Common myeloid progenitor, CD34-positive (primary cell): ENCODE results near the gene DHX32.
"Not testable (repeated sequence)": the region's sequence is repeated elsewhere in the genome, so short reads cannot be mapped to it uniquely, and the experiment has no call there.

Source experiments
- CTCF ChIA-PET: fragments of 350-600 bp; sonication (Branson Sonifier 250); formaldehyde crosslinking; loops from one replicate; lab custom pipeline; 2021; ENCODE audit warnings: antibody characterized with exemption; lab: Charles Lee
- POLR2A ChIA-PET: fragments of 350-600 bp; sonication (Branson Sonifier 250); formaldehyde crosslinking; loops from one replicate; lab custom pipeline; 2021; ENCODE audit warnings: antibody characterized with exemption; lab: Charles Lee
- DNase-seq, 3 donors: peaks; one replicate each; pipeline versions ENCODE4 v3.0.0 to v3.0.0-alpha.2; 2013
- H3K27ac ChIP-seq, 2 experiments: 1 replicate in 1 of 2; 2 replicates in 1 of 2; pipeline ENCODE4 v1.7.0; 2013; ENCODE audit warnings: inconsistent platforms in 2 of 2, low read length in 2 of 2, mild to moderate bottlenecking in 2 of 2, low read depth in 1 of 2, moderate library complexity in 1 of 2; ENCODE audit not compliant: severe bottlenecking in 2 of 2, insufficient read depth in 1 of 2, poor library complexity in 1 of 2
- H3K27me3 ChIP-seq, 5 experiments: replicated peaks in 2 of 5; 1 replicate in 3 of 5; 2 replicates in 2 of 5; pipeline versions ENCODE4 v1.6.1 to v1.7.0; 2013; ENCODE audit warnings: low read length in 4 of 5, mild to moderate bottlenecking in 2 of 5, moderate library complexity in 2 of 5, inconsistent platforms in 1 of 5; ENCODE audit not compliant: insufficient read depth in 5 of 5, control insufficient read depth in 4 of 5
- H3K36me3 ChIP-seq, 4 experiments: 1 replicate in 2 of 4; 2 replicates in 2 of 4; pipeline versions ENCODE4 v1.6.1 to v1.7.0; 2013; ENCODE audit warnings: low read length in 3 of 4, control low read depth in 1 of 4, mild to moderate bottlenecking in 1 of 4; ENCODE audit not compliant: control insufficient read depth in 4 of 4, insufficient read depth in 4 of 4
- H3K4me1 ChIP-seq, 4 experiments: 1 replicate in 3 of 4; 2 replicates in 1 of 4; pipeline versions ENCODE4 v1.6.1 to v1.7.1; 2013; ENCODE audit warnings: low read length in 3 of 4, mild to moderate bottlenecking in 3 of 4, control low read depth in 1 of 4, inconsistent platforms in 1 of 4, moderate library complexity in 1 of 4; ENCODE audit not compliant: control insufficient read depth in 4 of 4, insufficient read depth in 4 of 4; ENCODE audit errors: control extremely low read depth in 1 of 4
- H3K4me3 ChIP-seq, 7 experiments: 1 replicate in 4 of 7; 2 replicates in 3 of 7; pipeline versions ENCODE4 v1.5.1 to v1.7.0; 2013; ENCODE audit warnings: mild to moderate bottlenecking in 7 of 7, low read length in 6 of 7, moderate library complexity in 6 of 7, inconsistent platforms in 2 of 7, low read depth in 2 of 7, control low read depth in 1 of 7; ENCODE audit not compliant: insufficient read depth in 4 of 7, control insufficient read depth in 1 of 7; ENCODE audit errors: extremely low read depth in 1 of 7
- H3K9me3 ChIP-seq, 5 experiments: 1 replicate in 4 of 5; 2 replicates in 1 of 5; pipeline versions ENCODE4 v1.6.1 to v1.7.1; 2013; ENCODE audit warnings: low read length in 4 of 5, mild to moderate bottlenecking in 2 of 5, inconsistent platforms in 1 of 5, low read depth in 1 of 5, moderate library complexity in 1 of 5; ENCODE audit not compliant: control insufficient read depth in 4 of 5, insufficient read depth in 2 of 5; ENCODE audit errors: control extremely low read depth in 1 of 5
- WGBS: methylation state at CpG from one replicate; pipeline ENCODE4 v1.1.5; 2013; ENCODE audit not compliant: insufficient coverage; 5-methylcytosine and 5-hydroxymethylcytosine counted together

The DHX32 gene

GRCh38 chr10:125907598-125907997 is 26.5 kb upstream of the DHX32 start:
- H3K27ac ChIP-seq, H3K36me3 ChIP-seq, H3K4me3 ChIP-seq, H3K9me3 ChIP-seq, H3K4me1 ChIP-seq, POLR2A ChIA-PET, H3K27me3 ChIP-seq: not testable (repeated sequence)
- CTCF ChIA-PET = interaction anchor here (0.6 kb wide), 1 partner anchor 62 kb away, joined by 3 read pairs; no protein-coding TSS in a partner anchor
- 100% methylated on average over 1 of the region's 2 CpGs for WGBS
- peak in 1 of 3 donors; percentile 16 for DNase-seq

DNA sequence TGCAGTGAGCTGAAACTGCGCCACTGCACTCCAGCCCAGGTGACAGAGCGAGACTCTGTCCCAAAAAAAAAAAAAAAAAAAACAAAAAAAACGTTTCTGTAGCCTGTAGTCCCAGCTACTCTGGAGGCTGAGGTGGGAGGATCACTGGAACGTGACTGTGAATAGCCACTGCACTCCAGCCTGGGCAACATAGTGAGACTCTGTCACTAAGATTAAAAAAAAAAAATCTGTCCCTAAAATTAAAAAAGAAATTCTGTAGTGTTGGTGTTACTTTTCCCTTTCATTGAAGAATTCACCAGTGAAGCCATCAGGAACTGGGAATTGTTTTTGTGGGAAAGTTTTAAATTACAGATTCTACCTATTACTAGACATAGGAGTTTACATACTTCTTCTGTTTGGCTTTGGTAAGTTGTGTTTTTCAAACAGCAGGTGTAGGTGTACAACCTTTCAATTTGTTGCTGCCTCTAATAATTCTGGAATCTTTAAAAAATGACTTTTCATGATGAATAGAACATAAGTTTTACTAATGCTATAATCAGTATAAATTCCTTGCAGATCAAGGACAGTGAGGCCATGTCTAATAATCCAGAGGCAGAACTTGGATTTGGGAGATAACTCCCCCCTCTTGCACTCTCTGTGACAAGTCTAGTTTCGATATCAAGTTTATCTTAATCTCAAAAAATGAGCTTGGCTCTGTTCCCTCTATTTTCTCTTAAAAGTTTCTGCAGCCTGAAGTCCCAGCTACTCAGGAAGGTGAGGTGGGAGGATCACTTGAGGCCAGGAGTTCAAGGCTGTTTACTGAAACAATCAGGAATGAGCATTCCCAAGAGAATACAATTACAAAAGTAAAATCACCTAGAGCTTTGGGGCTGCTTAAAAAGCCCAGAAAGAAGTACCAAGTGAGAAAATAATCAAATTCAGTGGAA is 24.2 kb upstream of the DHX32 start:
- POLR2A ChIA-PET = not testable (repeated sequence)
- 92% methylated on average over 3 of the region's 5 CpGs for WGBS

GRCh38 chr10:125903135-125903640 is 22.1 kb upstream of the DHX32 start:
- H3K27ac ChIP-seq, H3K9me3 ChIP-seq, DNase-seq, CTCF ChIA-PET, H3K4me1 ChIP-seq, H3K4me3 ChIP-seq, H3K27me3 ChIP-seq, POLR2A ChIA-PET, H3K36me3 ChIP-seq: not testable (repeated sequence)
- WGBS = no CpG with 5 or more reads among the region's 3 CpGs

More for the DNA sequence above, 24.2 kb upstream of the DHX32 start:
- not testable (repeated sequence) for H3K4me1 ChIP-seq, H3K27me3 ChIP-seq, H3K9me3 ChIP-seq, H3K4me3 ChIP-seq, H3K36me3 ChIP-seq, DNase-seq, H3K27ac ChIP-seq
- CTCF ChIA-PET = interaction anchor here (0.8 kb wide), 1 partner anchor 37 kb away, joined by 3 read pairs; no protein-coding TSS in a partner anchor

- H3K9me3 ChIP-seq, H3K4me3 ChIP-seq, DNase-seq, H3K27ac ChIP-seq, H3K4me1 ChIP-seq, CTCF ChIA-PET, H3K36me3 ChIP-seq, POLR2A ChIA-PET, H3K27me3 ChIP-seq: not testable (repeated sequence)
- WGBS = no CpG with 5 or more reads among the region's 3 CpGs
Measured at GRCh38 chr10:125900963-125901362, 19.9 kb upstream of the DHX32 start.

GRCh38 chr10:125897317-125897716 is 16.2 kb upstream of the DHX32 start:
- H3K4me1 ChIP-seq, H3K27ac ChIP-seq, CTCF ChIA-PET, H3K36me3 ChIP-seq, H3K9me3 ChIP-seq, DNase-seq, H3K27me3 ChIP-seq, POLR2A ChIA-PET: not testable (repeated sequence)
- WGBS = 83% methylated on average over 1 of the region's 4 CpGs
- H3K4me3 ChIP-seq = peak overlapping the region in 5 of 7 experiments; percentile 81 to 89 (median 83)

- peak within 1 kb of the TSS; percentile 25 to 68 for H3K27ac ChIP-seq
- 22% methylated on average over 97 of the region's 106 CpGs for WGBS
- DNase-seq = peak; percentile 84 to 92 (median 91)
- H3K4me1 ChIP-seq, POLR2A ChIA-PET, H3K9me3 ChIP-seq, H3K36me3 ChIP-seq, H3K27me3 ChIP-seq, CTCF ChIA-PET: not testable (repeated sequence)
- peak within 1 kb of the TSS; percentile 77 to 89 (median 83) for H3K4me3 ChIP-seq
Measured at GRCh38 chr10:125896088-125896934, 15.2 kb upstream of the DHX32 start, which contains the start of gene FANK1. Gene FANK1 (plus strand): TSS chr10:125896564. CDS start chr10:125896643, 79 bp downstream.
